Adipose tissue (tissue), 3 donors: ENCODE data around the gene STON2. TPM values are rescaled to one million over a fixed set of nuclear protein-coding genes. Genes with fewer than 3 reads are reported as not detected.

Experiments
- H3K27ac ChIP-seq: one replicate; pipeline ENCODE4 v1.5.1; 2013; ENCODE audit warnings: low read depth, low read length
- WGBS, 3 donors: extraction: QIAGEN DNeasy Blood & Tissue Kit; methylation state at CpG; one replicate each; pipeline ENCODE4 v1.1.7; 2013; 5-methylcytosine and 5-hydroxymethylcytosine counted together
- polyA plus RNA-seq, 3 donors: library from polyadenylated mRNA; stranded (reverse); fragments of 200-250 nt; gene quantifications; one replicate each; pipeline ENCODE4 v1.2.3, GENCODE V29; 2013
- donor health status: healthy with polysubstance abuse.
- donor health status: Bipolar disorder and iron deficiency.
- donor health status: healthy.

The STON2 gene
- polyA plus RNA-seq, 3 donors: 0.33 to 7.4 (median 1.1) TPM

GRCh38 chr14:81286574-81287370 lies 113.4 kb downstream of the STON2 start:
- 71 to 83% (median 83%) methylated on average over 8 of the region's 8 CpGs for WGBS, 3 donors
- H3K27ac ChIP-seq: no peak overlapping the region

- 86 to 93% (median 88%) methylated on average over 2 of the region's 2 CpGs for WGBS, 3 donors
- H3K27ac ChIP-seq: no peak overlapping the region
Observed at GRCh38 chr14:81285245-81285644, 114.9 kb downstream of the STON2 start.

GRCh38 chr14:81281332-81281731 lies 118.8 kb downstream of the STON2 start:
- WGBS, 3 donors: 92 to 100% (median 92%) methylated on average over 1 of the region's 1 CpG
- no peak overlapping the region for H3K27ac ChIP-seq

- no peak overlapping the region for H3K27ac ChIP-seq
- WGBS, 3 donors: 92 to 95% (median 93%) methylated on average over 9 of the region's 9 CpGs
Observed at GRCh38 chr14:81280136-81280791, 119.9 kb downstream of the STON2 start.

- no peak overlapping the region for H3K27ac ChIP-seq
- 87 to 92% (median 90%) methylated on average over 12 of the region's 12 CpGs for WGBS, 3 donors
Observed at GRCh38 chr14:81277096-81277495, 123.0 kb downstream of the STON2 start.

- no peak overlapping the region for H3K27ac ChIP-seq
- 62 to 78% (median 67%) methylated on average over 11 of the region's 11 CpGs for WGBS, 3 donors
Observed at GRCh38 chr14:81276073-81277069, 123.8 kb downstream of the STON2 start.

- H3K27ac ChIP-seq: no peak overlapping the region
- WGBS, 3 donors: 58 to 76% (median 62%) methylated on average over 13 of the region's 13 CpGs
Observed at GRCh38 chr14:81275305-81276072, 124.6 kb downstream of the STON2 start.

GRCh38 chr14:81273961-81274575 lies 126.1 kb downstream of the STON2 start:
- 74 to 86% (median 85%) methylated on average over 3 of the region's 3 CpGs for WGBS, 3 donors
- no peak overlapping the region for H3K27ac ChIP-seq

GRCh38 chr14:81273521-81273920 lies 126.6 kb downstream of the STON2 start:
- 84 to 90% (median 87%) methylated on average over 9 of the region's 9 CpGs for WGBS, 3 donors
- no peak overlapping the region for H3K27ac ChIP-seq

- WGBS, 3 donors: 54 to 81% (median 77%) methylated on average over 2 of the region's 2 CpGs
- H3K27ac ChIP-seq: no peak overlapping the region
Observed at GRCh38 chr14:81272317-81272716, 127.8 kb downstream of the STON2 start.

- H3K27ac ChIP-seq: no peak overlapping the region
- 79 to 82% (median 82%) methylated on average over 3 of the region's 3 CpGs for WGBS, 3 donors
Observed at GRCh38 chr14:81269979-81270375, 130.1 kb downstream of the STON2 start.

- H3K27ac ChIP-seq: no peak overlapping the region
- WGBS, 3 donors: 33 to 48% (median 44%) methylated on average over 7 of the region's 7 CpGs
Observed at GRCh38 chr14:81269100-81269978, 130.8 kb downstream of the STON2 start.

GRCh38 chr14:81268016-81268416 lies 132.1 kb downstream of the STON2 start:
- 37 to 67% (median 49%) methylated on average over 3 of the region's 3 CpGs for WGBS, 3 donors

GRCh38 chr14:81265636-81266169 lies 134.4 kb downstream of the STON2 start:
- H3K27ac ChIP-seq: no peak overlapping the region
- 65 to 78% (median 71%) methylated on average over 3 of the region's 3 CpGs for WGBS, 3 donors

More at GRCh38 chr14:81268016-81268416, 132.1 kb downstream of the STON2 start:
- no peak overlapping the region for H3K27ac ChIP-seq

GRCh38 chr14:81264671-81265070 lies 135.5 kb downstream of the STON2 start:
- no peak overlapping the region for H3K27ac ChIP-seq
- WGBS, 3 donors: 83 to 92% (median 89%) methylated on average over 1 of the region's 1 CpG

- no peak overlapping the region for H3K27ac ChIP-seq
- 55 to 94% (median 89%) methylated on average over 4 of the region's 4 CpGs for WGBS, 3 donors
Observed at GRCh38 chr14:81263777-81264410, 136.2 kb downstream of the STON2 start.
